Endothelial cell of umbilical vein (primary cell): Measurements from ENCODE around the gene TXNRD2. TPM values are rescaled to one million over a fixed set of nuclear protein-coding genes. Genes with fewer than 3 reads are reported as not detected.

Experiments used
- BruUV-seq: library from RNA; stranded (reverse); fragments of 400-500 nt; replicated peaks from 2 replicates; lab custom pipeline; 2021; lab: Mats Ljungman, UMichigan
- CTCF ChIA-PET: fragments of 300-600, 350-600 bp; sonication (Branson Sonifier 250); formaldehyde crosslinking; loops from one replicate; lab custom pipeline; 2021; ENCODE audit warnings: antibody characterized with exemption, inconsistent platforms; lab: Charles Lee
- POLR2A ChIA-PET: fragments of 300-600, 350-600 bp; sonication (Branson Sonifier 250); formaldehyde crosslinking; loops from one replicate; lab custom pipeline; 2021; ENCODE audit warnings: antibody characterized with exemption, inconsistent platforms; lab: Charles Lee
- DNase-seq: peaks from one replicate; pipeline ENCODE4 v3.0.0-alpha.2; 2011; ENCODE audit warnings: low read depth, low spot score
- FAIRE-seq: peaks from 2 replicates; lab custom pipeline; 2011; peaks lifted over from hg19 to GRCh38; lab: Jason Lieb, UNC
- H2AFZ ChIP-seq: 2 replicates; pipeline ENCODE4 v1.6.0; 2012; ENCODE audit warnings: low read depth, low read length, control low read depth, inconsistent platforms
- H3K27ac ChIP-seq: 2 replicates; pipeline ENCODE4 v1.5.1; 2011; ENCODE audit warnings: low read depth, mild to moderate bottlenecking, control low read depth, low read length, moderate library complexity; ENCODE audit not compliant: insufficient read depth
- H3K27me3 ChIP-seq, 2 experiments: 2 replicates each; pipeline versions ENCODE4 v1.6.0 to v1.6.1; 2011; ENCODE audit warnings: low read length in 2 of 2, mixed read lengths in 1 of 2; ENCODE audit not compliant: control insufficient read depth in 2 of 2, insufficient read depth in 2 of 2
- H3K36me3 ChIP-seq, 2 experiments: 2 replicates in 1 of 2; 3 replicates in 1 of 2; pipeline ENCODE4 v1.5.1; 2011; ENCODE audit warnings: low read length in 2 of 2, mild to moderate bottlenecking in 1 of 2, moderate library complexity in 1 of 2; ENCODE audit not compliant: control insufficient read depth in 2 of 2, insufficient read depth in 2 of 2; ENCODE audit errors: extremely low read depth in 1 of 2
- H3K4me1 ChIP-seq: 3 replicates; pipeline ENCODE4 v1.5.1; 2011; ENCODE audit warnings: mild to moderate bottlenecking, low read length; ENCODE audit not compliant: control insufficient read depth, insufficient read depth; ENCODE audit errors: extremely low read depth
- H3K4me2 ChIP-seq: 2 replicates; pipeline ENCODE4 v1.6.1; 2011; ENCODE audit warnings: low read length, control low read depth, mixed read lengths; ENCODE audit not compliant: insufficient read depth
- H3K4me3 ChIP-seq, 3 experiments: fragments of 200-600 bp in 1 of 3; sonication (generic), shearing (Covaris generic) in 1 of 3; replicated peaks in 1 of 3; 2 replicates each; pipeline ENCODE4 v1.5.1; 2011 to 2016; ENCODE audit warnings: control low read depth in 3 of 3, low read length in 3 of 3, mild to moderate bottlenecking in 2 of 3, inconsistent platforms in 1 of 3, low read depth in 1 of 3, moderate library complexity in 1 of 3; ENCODE audit not compliant: insufficient read depth in 1 of 3
- H3K79me2 ChIP-seq: 2 replicates; pipeline ENCODE4 v1.6.0; 2012; ENCODE audit warnings: low read length, inconsistent platforms; ENCODE audit not compliant: control insufficient read depth, insufficient read depth
- H3K9ac ChIP-seq: replicated peaks from 2 replicates; pipeline ENCODE3; 2011; ENCODE audit warnings: low read length, control low read depth; ENCODE audit not compliant: insufficient read depth; ENCODE audit errors: extremely low read depth
- H3K9me1 ChIP-seq: replicated peaks from 3 replicates; pipeline ENCODE4 v1.6.0; 2011; ENCODE audit warnings: mild to moderate bottlenecking, low read length; ENCODE audit not compliant: control insufficient read depth, insufficient read depth; ENCODE audit errors: extremely low read depth
- H3K9me3 ChIP-seq: replicated peaks from 2 replicates; pipeline ENCODE4 v1.5.1; 2012; ENCODE audit warnings: low read length, inconsistent platforms; ENCODE audit not compliant: control insufficient read depth, insufficient read depth
- H4K20me1 ChIP-seq: replicated peaks from 2 replicates; pipeline ENCODE3; 2011; ENCODE audit warnings: mild to moderate bottlenecking, low read length; ENCODE audit not compliant: control insufficient read depth, insufficient read depth; ENCODE audit errors: extremely low read depth
- EZH2 ChIP-seq: IDR thresholded peaks from 2 replicates; pipeline ENCODE4 v1.6.1; 2012; ENCODE audit warnings: borderline replicate concordance, low read depth, mild to moderate bottlenecking, moderate library complexity, low read length, inconsistent platforms; ENCODE audit not compliant: severe bottlenecking
- FOS ChIP-seq: IDR thresholded peaks from 2 replicates; pipeline ENCODE4 v1.6.1; 2011; ENCODE audit warnings: mild to moderate bottlenecking, low read length, moderate library complexity, borderline replicate concordance; ENCODE audit not compliant: insufficient read depth
- MYC ChIP-seq: IDR thresholded peaks from one replicate; pipeline ENCODE4 v1.6.1; 2011; ENCODE audit warnings: mild to moderate bottlenecking, low read depth, low read length
- POLR2A ChIP-seq: IDR thresholded peaks from 2 replicates; pipeline ENCODE4 v1.6.1; 2012; ENCODE audit warnings: low read depth, mild to moderate bottlenecking, control low read depth, low read length
- POLR2AphosphoS5 ChIP-seq: IDR thresholded peaks from 2 replicates; pipeline ENCODE4 v1.6.1; 2012; ENCODE audit warnings: low read depth, mild to moderate bottlenecking, control low read depth, low read length, moderate library complexity; ENCODE audit not compliant: insufficient read depth
- dilution Hi-C: fragments of 300-500 bp; cut with MboI; formaldehyde crosslinking; loops from one replicate; pipeline ENCODE4 v1.15.0; 2019; ENCODE audit warnings: low sequenced_read_pairs; ENCODE audit not compliant: extremely low pct_ligation_motif_present
- intact Hi-C: fragments of 100-400 bp; cut with micrococcal nuclease; formaldehyde crosslinking; loops from one replicate; pipeline ENCODE4 v1.10.0; 2022
- polyA plus RNA-seq, 4 experiments: library from polyadenylated mRNA; depleted of rRNA in 3 of 4; stranded (reverse) in 3 of 4; unstranded in 1 of 4; fragments of >200 nt; gene quantifications; 2 replicates each; pipeline versions ENCODE4 v1.2.1 to v1.2.3, GENCODE V29; 2011 to 2012; ENCODE audit warnings: missing spikeins in 1 of 4
- total RNA-seq: library from RNA; stranded (reverse); gene quantifications from 2 replicates; pipeline ENCODE4 v1.2.3, GENCODE V29; 2021
- TF ChIP-seq, protein P1 (sequence below), 2 donors: IDR thresholded peaks; 1 replicate in 1 of 2; 2 replicates in 1 of 2; pipeline ENCODE4 v1.5.1; 2011; ENCODE audit warnings: low read length in 2 of 2, mild to moderate bottlenecking in 2 of 2, moderate library complexity in 2 of 2, control low read depth in 1 of 2, inconsistent platforms in 1 of 2, low read depth in 1 of 2; ENCODE audit not compliant: insufficient read depth in 1 of 2; ENCODE audit errors: extremely low read depth in 1 of 2

Gene TXNRD2
- total and polyA plus RNA-seq, 2 donors (not counting 3 experiments of a cell fraction or from before 2014, with no cell fraction given): 211 to 440 TPM

DNA sequence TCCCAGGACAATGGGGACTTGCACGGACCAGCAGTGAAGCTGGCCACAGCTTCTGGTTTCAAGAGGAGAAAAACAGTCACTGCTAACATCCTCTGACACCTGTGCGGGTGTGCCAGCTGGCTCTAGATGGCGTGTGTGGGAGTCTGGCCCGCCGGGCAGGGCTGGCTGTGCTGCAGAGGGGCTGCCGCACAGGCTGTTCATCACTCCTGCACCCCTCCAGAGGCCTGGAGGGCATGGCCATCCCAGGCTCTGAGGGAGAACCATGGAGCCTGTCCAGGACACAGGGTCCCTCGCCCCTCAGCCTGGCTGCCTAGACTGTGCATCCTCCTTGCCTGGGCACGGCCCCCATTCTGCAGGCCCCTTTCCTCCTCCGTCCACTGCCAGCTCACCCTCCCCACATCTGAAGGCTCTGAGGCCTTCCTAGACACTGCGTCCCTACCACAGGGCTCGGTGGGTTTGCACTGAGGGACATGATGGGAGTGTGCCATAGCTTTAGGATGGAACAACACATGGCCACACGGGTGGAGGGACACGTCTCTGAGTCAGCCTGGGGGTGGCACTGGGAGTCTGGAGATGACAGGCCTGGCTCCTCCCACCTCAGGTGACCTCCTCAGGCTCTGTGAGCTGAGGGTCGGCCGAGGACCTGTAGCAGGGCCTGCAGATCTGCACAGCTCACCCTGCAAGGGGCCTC is 44.8 kb downstream of the TXNRD2 start:
- ChIA-PET CTCF (interaction anchor here (1.0 to 4.2 kb wide), 5 partner anchors 10 to 165 kb away, joined by 3 to 36 read pairs (median 4); no protein-coding TSS in a partner anchor), POLR2A (no interaction called here)
- Histone ChIP-seq H3K4me2 (no peak overlapping the region), H3K27me3 (no peaks in the 10 kb centered on the region), H3K4me1 (peaks cover 25% of the 10 kb centered on the region), H4K20me1 (no peaks in the 10 kb centered on the region), H3K9ac (no peak overlapping the region), H3K27ac (no peak overlapping the region), H3K9me3 (no peaks in the 10 kb centered on the region), H3K79me2 (no peaks in the 10 kb centered on the region), H2AFZ (no peak overlapping the region), H3K4me3 (no peak overlapping the region), H3K36me3 (peaks cover 0 to 12% of the 10 kb centered on the region in 2 experiments), H3K9me1 (no peaks in the 10 kb centered on the region)
- dilution Hi-C loops: no loop called here
- no peak for FAIRE-seq
- no TSS peak for BruUV-seq
- TF ChIP-seq POLR2AphosphoS5 (no peak), POLR2A (no peak), MYC (no peak), EZH2 (no peak), FOS (no peak)
- TF ChIP-seq, protein P1, sequence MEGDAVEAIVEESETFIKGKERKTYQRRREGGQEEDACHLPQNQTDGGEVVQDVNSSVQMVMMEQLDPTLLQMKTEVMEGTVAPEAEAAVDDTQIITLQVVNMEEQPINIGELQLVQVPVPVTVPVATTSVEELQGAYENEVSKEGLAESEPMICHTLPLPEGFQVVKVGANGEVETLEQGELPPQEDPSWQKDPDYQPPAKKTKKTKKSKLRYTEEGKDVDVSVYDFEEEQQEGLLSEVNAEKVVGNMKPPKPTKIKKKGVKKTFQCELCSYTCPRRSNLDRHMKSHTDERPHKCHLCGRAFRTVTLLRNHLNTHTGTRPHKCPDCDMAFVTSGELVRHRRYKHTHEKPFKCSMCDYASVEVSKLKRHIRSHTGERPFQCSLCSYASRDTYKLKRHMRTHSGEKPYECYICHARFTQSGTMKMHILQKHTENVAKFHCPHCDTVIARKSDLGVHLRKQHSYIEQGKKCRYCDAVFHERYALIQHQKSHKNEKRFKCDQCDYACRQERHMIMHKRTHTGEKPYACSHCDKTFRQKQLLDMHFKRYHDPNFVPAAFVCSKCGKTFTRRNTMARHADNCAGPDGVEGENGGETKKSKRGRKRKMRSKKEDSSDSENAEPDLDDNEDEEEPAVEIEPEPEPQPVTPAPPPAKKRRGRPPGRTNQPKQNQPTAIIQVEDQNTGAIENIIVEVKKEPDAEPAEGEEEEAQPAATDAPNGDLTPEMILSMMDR (IDR thresholded peaks at IDR 0.05; ENCODE audit: extremely low read depth in 1 of 2, insufficient read depth in 1 of 2, low read depth in 1 of 2, low read length in 2 of 2): no peak
- intact Hi-C loops: no loop called here
- DNase-seq: no peak
